NCI-H146 (cell line): ENCODE data around the gene SRSF3.
"Not testable (repeated sequence)": the region's sequence is repeated elsewhere in the genome, so short reads cannot be mapped to it uniquely, and the experiment has no call there.

Experiments
- DNase-seq: peaks from one replicate; lab custom pipeline; 2025; lab: John Stamatoyannopoulos, UW

Gene SRSF3

GRCh38 chr6:36576578-36576977 lies 17.6 kb upstream of the SRSF3 start:
- peak; percentile 76 for DNase-seq

DNA sequence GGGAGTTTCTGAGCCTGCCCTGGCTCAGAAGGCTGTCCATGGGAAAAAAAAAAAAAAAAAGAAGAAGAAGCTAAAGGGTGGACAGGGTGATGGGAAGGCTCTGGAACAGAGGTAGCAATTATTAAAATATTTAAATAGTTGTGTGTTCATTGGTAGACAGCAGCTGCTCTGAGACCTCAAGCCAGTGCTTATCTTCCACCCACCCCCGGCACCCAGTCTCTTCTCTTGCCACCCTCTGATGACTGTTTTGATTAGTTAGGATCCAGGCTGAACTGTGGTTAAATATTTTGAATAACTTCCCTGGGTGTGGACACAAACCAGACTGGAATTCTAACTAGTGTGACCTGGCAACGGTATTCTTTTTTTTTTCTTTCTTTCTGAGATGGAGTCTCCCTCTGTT lies 16.9 kb upstream of the SRSF3 start:
- DNase-seq, result no peak

- no peak for DNase-seq
Observed at GRCh38 chr6:36578030-36578429, 16.1 kb upstream of the SRSF3 start.

DNA sequence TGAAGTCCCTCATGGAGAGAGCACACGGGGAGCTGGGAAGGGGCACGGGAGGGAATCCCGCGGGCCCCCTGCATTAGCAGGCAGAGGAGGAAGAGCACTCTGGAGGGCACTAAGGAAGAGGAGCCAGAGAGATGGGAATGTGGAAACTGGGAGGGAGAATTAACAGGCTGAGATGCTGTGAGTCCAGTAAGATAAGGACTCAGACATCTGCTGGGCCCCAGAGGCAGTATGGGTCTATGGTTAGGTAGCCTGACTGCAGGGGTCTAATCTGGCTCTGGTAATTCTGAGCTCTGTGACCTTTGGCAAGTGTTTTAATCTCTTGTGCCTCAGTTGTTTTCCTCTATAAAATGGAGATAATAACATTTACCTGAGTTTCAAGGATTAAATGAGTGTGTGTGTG lies 15.7 kb upstream of the SRSF3 start:
- DNase-seq, result no peak

GRCh38 chr6:36580184-36580526 lies 14.0 kb upstream of the SRSF3 start:
- no peak for DNase-seq

DNA sequence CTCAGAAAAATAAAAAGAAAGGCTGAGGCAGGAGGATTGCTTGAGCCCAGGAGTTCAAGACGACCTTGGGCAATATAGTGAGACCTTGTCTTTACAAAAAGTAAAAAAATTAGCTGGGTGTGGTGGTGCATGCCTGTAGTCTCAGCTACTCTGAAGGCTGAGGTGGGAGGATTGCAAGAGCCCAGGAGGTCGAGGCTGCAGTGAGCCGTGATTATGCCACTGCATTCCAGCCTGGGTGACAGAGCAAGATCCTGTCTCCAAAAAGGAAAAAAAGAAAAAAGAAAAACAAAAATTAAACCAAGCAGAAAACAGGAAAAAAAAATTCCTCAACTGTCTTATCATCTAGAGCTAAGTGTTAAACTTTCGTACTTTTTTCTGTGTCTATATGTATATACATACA lies 12.4 kb upstream of the SRSF3 start:
- no peak for DNase-seq

DNA sequence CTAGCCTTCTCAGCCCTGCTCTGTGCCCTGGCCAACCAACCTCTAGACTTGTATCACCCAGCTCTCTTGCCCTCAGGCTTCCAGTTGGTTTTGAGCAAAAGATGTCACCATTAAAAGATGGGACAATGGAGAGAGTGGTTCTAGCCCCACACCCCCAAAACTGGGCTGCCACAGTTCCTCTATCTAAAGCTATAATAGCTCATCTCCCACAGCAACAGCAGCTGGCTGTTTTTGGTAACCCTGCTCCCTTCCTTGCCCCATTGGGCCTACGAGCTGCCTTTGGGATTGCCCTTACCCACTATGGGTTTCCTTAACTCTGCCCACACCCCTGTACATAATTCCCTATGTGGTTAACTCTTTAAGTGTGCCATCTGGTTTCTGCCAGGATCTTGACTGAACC lies 7.6 kb upstream of the SRSF3 start:
- no peak for DNase-seq

- DNase-seq, result not testable (repeated sequence)
Observed at GRCh38 chr6:36589025-36589400, 5.1 kb upstream of the SRSF3 start.

DNA sequence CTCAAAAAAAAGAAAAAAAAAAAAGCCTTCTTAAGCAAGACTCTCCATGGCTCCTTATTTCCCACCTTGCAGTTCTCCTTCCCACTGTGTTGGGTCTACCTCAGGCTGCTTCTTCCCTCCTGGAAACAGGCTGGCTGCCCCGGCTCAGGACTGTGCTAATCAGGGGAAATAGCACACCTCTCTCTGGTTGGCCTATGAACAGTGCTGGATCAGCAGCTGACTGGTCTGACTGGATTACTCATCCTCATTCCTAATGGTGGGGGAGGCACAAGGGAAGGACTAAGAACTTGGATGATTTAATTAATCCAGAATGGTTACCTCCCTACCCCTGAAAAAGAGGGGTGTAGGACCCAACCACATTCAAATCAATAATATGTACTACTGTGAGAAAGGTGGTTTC lies 3.9 kb upstream of the SRSF3 start:
- no peak for DNase-seq

- no peak for DNase-seq
Observed at GRCh38 chr6:36592221-36592655, 1.9 kb upstream of the SRSF3 start.

GRCh38 chr6:36593569-36594028 lies 563 bp upstream of the SRSF3 start:
- peak; percentile 75 for DNase-seq

DNA sequence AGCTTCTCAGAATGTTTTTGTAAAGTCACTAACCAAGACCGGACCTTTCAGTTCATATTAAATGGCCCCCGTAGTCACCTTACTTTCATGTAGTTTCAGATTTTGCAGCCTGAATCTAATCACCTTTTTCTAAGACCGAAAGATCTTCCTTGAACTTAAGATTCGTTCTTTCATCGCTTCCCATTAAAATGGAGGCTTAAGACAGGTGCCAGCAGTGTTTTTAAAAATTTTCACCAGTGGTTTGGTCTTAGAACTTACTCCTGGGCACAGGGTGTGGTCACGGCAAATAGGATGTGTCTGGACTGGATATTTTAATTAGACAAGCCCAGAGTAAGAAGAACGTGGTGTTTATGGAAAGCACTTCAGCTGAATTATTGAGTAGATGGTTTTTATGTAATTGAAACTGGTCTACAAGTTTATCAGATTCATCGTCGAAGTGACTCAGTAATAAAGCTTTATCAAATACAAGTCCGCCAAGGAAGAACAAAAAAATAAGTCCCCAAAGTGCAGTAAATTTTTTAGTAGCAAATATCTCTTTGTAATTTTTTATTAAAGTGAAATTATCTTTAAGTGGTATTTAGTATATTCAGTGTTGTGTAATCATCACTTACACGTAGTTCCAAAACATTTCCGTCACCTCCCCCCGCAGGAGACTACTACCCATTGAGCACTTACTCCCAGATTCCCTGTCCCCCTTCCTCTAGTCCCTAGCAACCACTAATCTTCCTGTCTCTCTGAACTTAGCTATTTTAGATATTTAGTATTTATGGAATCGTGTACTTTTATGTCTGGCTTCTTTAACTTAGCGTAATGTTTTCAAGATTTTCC lies 868 bp downstream of the SRSF3 start:
- DNase-seq, result peak; percentile 37

DNA sequence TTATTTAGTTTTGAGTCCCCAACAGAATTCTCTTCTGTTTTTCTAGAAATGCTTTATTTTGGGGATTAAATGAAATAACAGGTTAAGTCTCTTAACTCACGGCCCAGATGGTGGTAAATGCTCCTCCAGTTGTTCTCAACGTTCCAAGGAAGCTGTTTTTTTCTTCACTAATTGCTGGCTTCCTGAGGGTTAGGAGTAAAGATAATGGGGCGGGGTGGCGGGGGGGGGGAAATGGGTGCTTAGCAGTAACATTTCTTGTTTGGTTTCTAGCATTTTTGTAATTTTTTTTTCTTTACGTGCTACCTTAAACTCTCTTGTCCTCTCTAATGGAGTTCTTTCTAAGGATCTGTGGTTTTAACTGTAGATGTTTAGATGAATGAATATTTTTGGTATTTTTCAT lies 2.2 kb downstream of the SRSF3 start:
- peak; percentile 20 for DNase-seq

GRCh38 chr6:36597775-36598174 lies 3.6 kb downstream of the SRSF3 start:
- no peak for DNase-seq

DNA sequence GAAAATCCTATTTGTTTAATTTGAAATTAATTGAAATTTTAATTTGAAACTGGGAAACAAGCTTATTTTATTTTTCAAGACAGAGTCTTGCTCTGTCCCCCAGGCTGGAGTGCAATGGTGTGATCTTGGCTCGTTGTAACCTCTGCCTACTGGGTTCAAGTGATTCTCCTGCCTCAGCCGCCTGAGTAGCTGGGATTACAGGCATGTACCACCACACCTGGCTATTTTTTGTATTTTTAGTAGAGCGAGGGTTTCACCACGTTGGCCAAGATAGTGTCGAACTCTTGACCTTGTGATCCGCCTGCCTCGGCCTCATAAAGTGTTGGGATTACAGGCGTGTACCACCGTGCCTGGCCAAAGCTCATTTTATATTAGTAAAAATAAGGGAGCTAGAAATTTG lies 4.2 kb downstream of the SRSF3 start:
- DNase-seq, result no peak

DNA sequence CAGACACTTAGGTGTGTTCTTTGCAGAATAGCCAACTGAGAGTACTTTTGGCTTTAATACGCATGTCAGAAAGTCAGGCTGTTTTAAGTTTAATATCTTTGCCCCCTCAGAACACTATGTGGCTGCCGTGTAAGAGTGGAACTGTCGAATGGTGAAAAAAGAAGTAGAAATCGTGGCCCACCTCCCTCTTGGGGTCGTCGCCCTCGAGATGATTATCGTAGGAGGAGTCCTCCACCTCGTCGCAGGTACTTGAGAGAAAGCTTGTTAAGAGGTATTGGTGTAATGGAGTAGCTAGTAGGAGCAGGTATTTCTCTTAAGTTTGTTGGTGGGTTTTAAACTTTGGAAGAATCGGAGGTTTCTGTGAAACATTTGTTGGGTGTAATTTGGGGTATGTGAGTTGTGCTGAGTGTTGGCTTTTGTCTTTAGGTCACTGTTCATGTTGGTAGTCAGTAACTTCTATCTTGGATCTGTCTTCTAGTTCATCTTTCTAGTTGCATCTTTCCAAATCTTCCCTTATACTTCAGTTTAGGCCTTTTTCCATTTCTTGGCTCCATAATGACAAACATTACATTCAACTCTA lies 4.7 kb downstream of the SRSF3 start:
- no peak for DNase-seq

- no peak for DNase-seq
Observed at GRCh38 chr6:36599791-36600209, 5.6 kb downstream of the SRSF3 start.

GRCh38 chr6:36600564-36601146 lies 6.5 kb downstream of the SRSF3 start:
- no peak for DNase-seq

DNA sequence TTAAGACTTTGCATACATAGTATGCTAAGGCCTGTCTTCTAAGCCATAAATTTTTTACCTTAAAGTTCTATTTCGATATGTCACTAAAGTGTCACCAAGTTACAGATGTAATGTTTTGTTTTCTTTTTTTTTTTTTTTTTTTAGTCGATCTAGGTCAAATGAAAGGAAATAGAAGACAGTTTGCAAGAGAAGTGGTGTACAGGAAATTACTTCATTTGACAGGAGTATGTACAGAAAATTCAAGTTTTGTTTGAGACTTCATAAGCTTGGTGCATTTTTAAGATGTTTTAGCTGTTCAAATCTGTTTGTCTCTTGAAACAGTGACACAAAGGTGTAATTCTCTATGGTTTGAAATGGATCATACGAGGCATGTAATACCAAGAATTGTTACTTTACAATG lies 7.7 kb downstream of the SRSF3 start:
- DNase-seq, result not testable (repeated sequence)

DNA sequence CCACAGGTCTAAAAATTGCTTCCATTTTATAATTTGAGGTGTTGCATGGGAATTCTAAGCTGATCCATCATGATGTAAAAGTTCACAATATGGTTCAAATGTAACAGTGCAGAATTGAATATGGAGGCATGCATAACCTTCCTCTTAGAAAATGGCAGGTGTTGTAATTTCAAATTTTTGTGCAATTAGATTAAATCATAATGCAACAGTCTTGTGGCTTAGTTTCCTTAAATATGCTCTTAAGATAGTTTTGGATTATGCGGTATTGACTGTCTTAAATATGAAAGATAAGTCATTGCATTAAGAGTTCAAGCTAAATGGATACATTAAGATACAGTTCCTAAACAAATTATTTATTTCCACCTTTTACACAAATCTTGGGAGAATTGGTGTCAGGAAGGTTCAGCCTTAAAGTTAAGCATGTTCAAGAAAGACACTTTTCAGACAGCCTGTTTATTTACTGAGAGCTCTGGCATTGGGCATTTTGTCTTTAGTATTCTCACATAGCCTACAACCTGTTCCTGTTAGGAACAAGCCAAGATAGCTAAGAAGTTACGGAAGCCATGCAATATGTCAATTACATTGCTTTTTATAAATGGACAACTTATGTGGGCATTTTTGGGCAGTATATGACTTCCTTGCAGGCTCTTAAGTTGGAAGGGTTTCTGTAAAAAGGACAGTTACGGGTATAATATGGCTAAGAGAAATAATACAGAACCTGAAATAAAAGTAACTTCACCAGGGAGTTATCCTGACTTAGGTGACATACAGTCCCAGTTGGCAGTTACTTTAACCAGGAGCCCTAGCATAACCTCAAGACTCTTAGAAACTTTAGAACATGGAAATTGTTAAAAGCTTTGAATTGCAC lies 9.3 kb downstream of the SRSF3 start:
- no peak for DNase-seq

DNA sequence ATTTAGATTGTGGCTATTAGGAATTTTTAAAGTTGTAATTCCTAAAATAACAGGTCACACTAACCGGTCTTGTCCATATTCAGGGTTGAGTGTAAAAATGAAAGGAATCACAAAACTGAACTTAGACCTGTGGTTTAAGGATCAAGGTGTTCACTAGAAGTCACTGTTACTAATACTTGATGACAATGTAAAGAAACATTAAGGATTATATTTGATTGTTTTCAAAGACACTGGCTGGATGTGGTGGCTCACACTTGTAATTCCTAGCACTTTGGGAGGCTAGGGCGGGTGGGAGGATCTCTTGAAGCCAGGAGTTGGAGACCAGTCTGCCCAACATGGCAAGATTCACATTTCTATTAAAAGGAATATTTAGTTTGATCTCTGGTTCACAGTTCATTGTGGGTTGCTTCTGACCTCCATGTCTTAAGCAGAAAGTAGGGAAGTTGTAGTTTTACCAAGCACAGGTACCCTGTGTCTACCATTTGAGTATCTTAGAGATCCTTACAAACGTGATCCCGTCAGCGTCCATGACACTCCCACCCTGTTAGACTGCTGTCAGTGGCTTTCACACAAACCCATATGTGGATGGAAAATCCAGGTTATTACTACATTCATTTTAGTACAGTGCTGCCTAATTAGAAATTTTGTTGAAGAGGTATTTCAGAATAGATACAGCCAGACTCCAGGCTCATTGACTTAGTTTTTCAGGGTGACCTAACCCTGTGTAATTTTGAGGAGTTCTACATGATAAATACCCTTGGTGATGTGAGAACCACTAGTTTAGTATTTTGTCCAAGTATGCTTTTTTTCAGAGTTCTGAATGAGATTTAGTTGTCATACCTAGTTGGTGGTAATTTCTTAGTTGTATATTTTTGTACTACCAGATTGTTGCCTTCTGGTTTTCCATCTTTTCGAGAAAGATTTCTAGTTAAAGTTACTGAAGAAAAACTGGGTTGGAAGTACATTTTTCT lies 10.2 kb downstream of the SRSF3 start:
- DNase-seq, result no peak
